ENCODE measurements around the gene NRXN3.

DNA sequence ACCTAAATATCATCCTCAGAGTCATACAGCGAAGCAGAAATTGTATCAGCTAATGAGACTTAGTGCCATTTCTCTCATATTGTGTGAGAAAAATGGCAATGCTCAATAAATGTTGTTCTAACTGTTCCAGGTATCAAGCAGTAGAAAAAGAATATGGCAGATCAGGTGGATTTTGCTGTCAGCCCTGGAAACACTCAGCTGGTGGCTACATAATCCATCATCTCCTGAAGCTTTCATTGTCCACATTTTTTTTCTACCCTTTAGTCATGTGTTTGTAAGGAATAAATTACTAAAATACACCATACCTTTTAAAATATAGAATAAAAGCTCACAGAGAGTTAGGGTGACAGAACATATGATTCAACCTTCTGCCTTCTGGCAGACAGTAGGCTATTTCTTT is 1200.8 kb downstream of the NRXN3 start:
- TF ChIP-seq, protein P1, sequence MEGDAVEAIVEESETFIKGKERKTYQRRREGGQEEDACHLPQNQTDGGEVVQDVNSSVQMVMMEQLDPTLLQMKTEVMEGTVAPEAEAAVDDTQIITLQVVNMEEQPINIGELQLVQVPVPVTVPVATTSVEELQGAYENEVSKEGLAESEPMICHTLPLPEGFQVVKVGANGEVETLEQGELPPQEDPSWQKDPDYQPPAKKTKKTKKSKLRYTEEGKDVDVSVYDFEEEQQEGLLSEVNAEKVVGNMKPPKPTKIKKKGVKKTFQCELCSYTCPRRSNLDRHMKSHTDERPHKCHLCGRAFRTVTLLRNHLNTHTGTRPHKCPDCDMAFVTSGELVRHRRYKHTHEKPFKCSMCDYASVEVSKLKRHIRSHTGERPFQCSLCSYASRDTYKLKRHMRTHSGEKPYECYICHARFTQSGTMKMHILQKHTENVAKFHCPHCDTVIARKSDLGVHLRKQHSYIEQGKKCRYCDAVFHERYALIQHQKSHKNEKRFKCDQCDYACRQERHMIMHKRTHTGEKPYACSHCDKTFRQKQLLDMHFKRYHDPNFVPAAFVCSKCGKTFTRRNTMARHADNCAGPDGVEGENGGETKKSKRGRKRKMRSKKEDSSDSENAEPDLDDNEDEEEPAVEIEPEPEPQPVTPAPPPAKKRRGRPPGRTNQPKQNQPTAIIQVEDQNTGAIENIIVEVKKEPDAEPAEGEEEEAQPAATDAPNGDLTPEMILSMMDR (IDR thresholded peaks at IDR 0.05; ENCODE audit: low read depth, low read length, missing input control): no peak
- TF ChIP-seq, protein P2, sequence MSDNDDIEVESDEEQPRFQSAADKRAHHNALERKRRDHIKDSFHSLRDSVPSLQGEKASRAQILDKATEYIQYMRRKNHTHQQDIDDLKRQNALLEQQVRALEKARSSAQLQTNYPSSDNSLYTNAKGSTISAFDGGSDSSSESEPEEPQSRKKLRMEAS (IDR thresholded peaks at IDR 0.05): no peak
- TF ChIP-seq YY1 (IDR thresholded peaks at IDR 0.05) (no peak), GABPA (IDR thresholded peaks at IDR 0.05 in 1 of 2, conservative IDR thresholded peaks at IDR 0.05 in 1 of 2) (no peak), ZBTB33 (IDR thresholded peaks at IDR 0.05) (no peak), JUND (IDR thresholded peaks at IDR 0.05) (no peak), ATF3 (IDR thresholded peaks at IDR 0.05) (no peak), RAD21 (IDR thresholded peaks at IDR 0.05) (no peak)
